A673 (cell line): ENCODE measurements around the gene TBXAS1.

Source experiments
- CTCF ChIP-seq: fragments of 300-800, 200-600 bp; sonication (generic); conservative IDR thresholded peaks from 2 replicates; pipeline ENCODE4 v1.5.1; 2017; ENCODE audit warnings: low read depth, mild to moderate bottlenecking, antibody characterized with exemption, low read length, moderate library complexity, mixed read lengths
- EZH2 ChIP-seq: fragments of 200-600 bp; sonication (generic); IDR thresholded peaks from 2 replicates; pipeline ENCODE4 v1.6.1; 2017; ENCODE audit warnings: borderline replicate concordance, low read depth, mild to moderate bottlenecking, mixed read lengths, antibody characterized with exemption, low read length; ENCODE audit not compliant: poor library complexity, severe bottlenecking

GRCh38 chr7:139854803-139855497 is 25.9 kb downstream of the TBXAS1 start:
- TF ChIP-seq CTCF (no peak), EZH2 (no peak)
